H1 (cell line): ENCODE data around the gene SNTG2. TPM values are rescaled to one million over a fixed set of nuclear protein-coding genes. Genes with fewer than 3 reads are reported as not detected.

Source experiments
- CTCF ChIA-PET: fragments of 300-600 bp; sonication (Branson Sonifier 250); formaldehyde crosslinking; loops from one replicate; lab custom pipeline; 2021; ENCODE audit not compliant: partially characterized antibody; lab: Charles Lee
- POLR2A ChIA-PET: fragments of 300-600 bp; sonication (Branson Sonifier 250); formaldehyde crosslinking; loops from one replicate; lab custom pipeline; 2021; ENCODE audit warnings: inconsistent platforms; ENCODE audit not compliant: partially characterized antibody; lab: Charles Lee
- DNase-seq, 2 experiments: peaks; one replicate each; pipeline versions ENCODE4 v3.0.0 to v3.0.0-alpha.2; 2010 to 2022; ENCODE audit warnings: low spot score in 2 of 2, low read depth in 1 of 2, mixed read lengths in 1 of 2
- FAIRE-seq: peaks from 2 replicates; lab custom pipeline; 2011; peaks lifted over from hg19 to GRCh38; lab: Jason Lieb, UNC
- H2AFZ ChIP-seq: 2 replicates; pipeline ENCODE4 v1.8.1; 2012; ENCODE audit warnings: low read length, inconsistent platforms
- H2AK5ac ChIP-seq: 2 replicates; pipeline ENCODE4 v1.6.1; 2013; ENCODE audit warnings: low read depth, low read length
- H2BK120ac ChIP-seq: replicated peaks from 2 replicates; pipeline ENCODE3; 2013; ENCODE audit warnings: low read depth, low read length, inconsistent platforms
- H2BK12ac ChIP-seq: 2 replicates; pipeline ENCODE4 v1.6.1; 2013; ENCODE audit warnings: low read depth, low read length
- H2BK15ac ChIP-seq: 2 replicates; pipeline ENCODE4 v1.6.1; 2013; ENCODE audit warnings: low read length
- H2BK20ac ChIP-seq: 2 replicates; pipeline ENCODE4 v1.6.1; 2013; ENCODE audit warnings: low read length
- H2BK5ac ChIP-seq: 2 replicates; pipeline ENCODE4 v1.6.1; 2013; ENCODE audit warnings: low read depth, low read length
- H3K14ac ChIP-seq: 2 replicates; pipeline ENCODE4 v1.6.1; 2013; ENCODE audit warnings: inconsistent platforms; ENCODE audit not compliant: insufficient read length
- H3K18ac ChIP-seq: 2 replicates; pipeline ENCODE4 v1.6.1; 2013; ENCODE audit warnings: low read length; ENCODE audit errors: extremely low read depth
- H3K23ac ChIP-seq: 2 replicates; pipeline ENCODE4 v1.6.1; 2013; ENCODE audit warnings: inconsistent platforms; ENCODE audit not compliant: insufficient read length
- H3K23me2 ChIP-seq: 2 replicates; pipeline ENCODE4 v1.6.1; 2013; ENCODE audit warnings: low read depth, low read length
- H3K27ac ChIP-seq: 2 replicates; pipeline ENCODE4 v1.6.1; 2011; ENCODE audit warnings: low read depth, low read length, inconsistent platforms
- H3K27me3 ChIP-seq, 4 experiments: replicated peaks in 1 of 4; 1 replicate in 1 of 4; 2 replicates in 3 of 4; pipeline versions ENCODE4 v1.6.1 to v1.8.1; 2011 to 2013; ENCODE audit warnings: low read length in 3 of 4, mild to moderate bottlenecking in 3 of 4, inconsistent platforms in 2 of 4, mixed read lengths in 2 of 4, moderate library complexity in 1 of 4; ENCODE audit not compliant: control insufficient read depth in 3 of 4, insufficient read depth in 3 of 4; ENCODE audit errors: extremely low read depth in 1 of 4
- H3K36me3 ChIP-seq, 4 experiments: 2 replicates each; pipeline versions ENCODE4 v1.6.1 to v1.8.1; 2011 to 2013; ENCODE audit warnings: mild to moderate bottlenecking in 4 of 4, low read length in 3 of 4, moderate library complexity in 2 of 4, control low read depth in 1 of 4, inconsistent platforms in 1 of 4; ENCODE audit not compliant: insufficient read depth in 4 of 4, control insufficient read depth in 2 of 4
- H3K4ac ChIP-seq: replicated peaks from 2 replicates; pipeline ENCODE3; 2013; ENCODE audit warnings: low read length, low read depth, mixed read lengths, inconsistent platforms; ENCODE audit not compliant: insufficient read length
- H3K4me1 ChIP-seq, 4 experiments: replicated peaks in 1 of 4; 1 replicate in 1 of 4; 2 replicates in 3 of 4; pipeline versions ENCODE4 v1.6.1 to v1.8.1; 2011 to 2013; ENCODE audit warnings: low read length in 3 of 4, inconsistent platforms in 2 of 4, mixed read lengths in 1 of 4; ENCODE audit not compliant: insufficient read depth in 4 of 4, control insufficient read depth in 3 of 4
- H3K4me2 ChIP-seq, 2 experiments: 2 replicates each; pipeline versions ENCODE4 v1.6.1 to v1.8.1; 2011 to 2013; ENCODE audit warnings: low read depth in 2 of 2, low read length in 2 of 2, control low read depth in 1 of 2, inconsistent platforms in 1 of 2, mild to moderate bottlenecking in 1 of 2; ENCODE audit not compliant: insufficient read depth in 1 of 2
- H3K4me3 ChIP-seq, 4 experiments: fragments of 200-600, 300-600 bp in 1 of 4; sonication (generic), shearing (Covaris generic), sonication (Bioruptor Twin) in 1 of 4; 2 replicates each; pipeline versions ENCODE4 v1.5.1 to v1.8.1; 2011 to 2016; ENCODE audit warnings: low read length in 4 of 4, low read depth in 3 of 4, control low read depth in 2 of 4, inconsistent platforms in 2 of 4, mild to moderate bottlenecking in 2 of 4, mixed read lengths in 1 of 4, moderate library complexity in 1 of 4; ENCODE audit not compliant: insufficient read depth in 2 of 4; ENCODE audit errors: extremely low read depth in 1 of 4
- H3K56ac ChIP-seq: replicated peaks from 2 replicates; pipeline ENCODE3; 2013; ENCODE audit warnings: low read depth, mild to moderate bottlenecking, mixed read lengths, low read length, inconsistent platforms; ENCODE audit not compliant: insufficient read length
- H3K79me1 ChIP-seq: 2 replicates; pipeline ENCODE4 v1.6.1; 2013; ENCODE audit warnings: low read depth, low read length, control low read depth
- H3K79me2 ChIP-seq, 2 experiments: 2 replicates each; pipeline versions ENCODE4 v1.6.1 to v1.8.1; 2012 to 2013; ENCODE audit warnings: low read length in 2 of 2, mild to moderate bottlenecking in 2 of 2, inconsistent platforms in 1 of 2; ENCODE audit not compliant: insufficient read depth in 2 of 2, control insufficient read depth in 1 of 2
- H3K9ac ChIP-seq, 4 experiments: replicated peaks in 1 of 4; 1 replicate in 1 of 4; 2 replicates in 3 of 4; pipeline versions ENCODE4 v1.6.1 to v1.8.1; 2011 to 2013; ENCODE audit warnings: low read depth in 3 of 4, low read length in 3 of 4, control low read depth in 2 of 4, mild to moderate bottlenecking in 2 of 4, moderate library complexity in 2 of 4, inconsistent platforms in 1 of 4; ENCODE audit errors: extremely low read depth in 1 of 4
- H3K9me3 ChIP-seq, 2 experiments: 2 replicates each; pipeline versions ENCODE4 v1.6.1 to v1.8.1; 2012 to 2013; ENCODE audit warnings: mild to moderate bottlenecking in 2 of 2, moderate library complexity in 2 of 2, control low read depth in 1 of 2, inconsistent platforms in 1 of 2, low read depth in 1 of 2, low read length in 1 of 2, mixed read lengths in 1 of 2; ENCODE audit not compliant: insufficient read depth in 2 of 2
- H4K20me1 ChIP-seq, 2 experiments: replicated peaks in 1 of 2; 2 replicates each; pipeline versions ENCODE3 to v1.8.1; 2011 to 2013; ENCODE audit warnings: inconsistent platforms in 2 of 2, low read length in 2 of 2, mild to moderate bottlenecking in 1 of 2; ENCODE audit not compliant: insufficient read depth in 2 of 2, control insufficient read depth in 1 of 2
- H4K5ac ChIP-seq: 2 replicates; pipeline ENCODE4 v1.6.1; 2013; ENCODE audit warnings: low read length, low read depth, mixed read lengths, inconsistent platforms; ENCODE audit not compliant: insufficient read length
- H4K8ac ChIP-seq: 2 replicates; pipeline ENCODE4 v1.8.0; 2013; ENCODE audit warnings: mild to moderate bottlenecking, moderate library complexity, low read length, inconsistent platforms; ENCODE audit not compliant: insufficient read depth; ENCODE audit errors: extremely low read depth
- H4K91ac ChIP-seq: replicated peaks from 2 replicates; pipeline ENCODE3; 2013; ENCODE audit warnings: low read length, mixed read lengths, inconsistent platforms; ENCODE audit not compliant: insufficient read length
- BACH1 ChIP-seq: IDR thresholded peaks from 2 replicates; pipeline ENCODE4 v1.6.1; 2012; ENCODE audit warnings: low read length, improper control_type of control experiment
- CBX8 ChIP-seq: fragments of 300-800, 300-1000 bp; sonication (generic); IDR thresholded peaks from 2 replicates; pipeline ENCODE4 v1.7.1; 2016; ENCODE audit warnings: low read depth, low read length, borderline replicate concordance
- CEBPB ChIP-seq: IDR thresholded peaks from 2 replicates; pipeline ENCODE4 v1.6.1; 2012; ENCODE audit warnings: low read depth, low read length
- E2F6 ChIP-seq: IDR thresholded peaks from 2 replicates; pipeline ENCODE4 v1.6.1; 2012; ENCODE audit warnings: inconsistent platforms
- FOSL1 ChIP-seq: IDR thresholded peaks from 2 replicates; pipeline ENCODE4 v1.6.1; 2011; ENCODE audit warnings: mild to moderate bottlenecking, low read depth, low read length, moderate library complexity; ENCODE audit not compliant: insufficient read depth
- MAFK ChIP-seq: IDR thresholded peaks from 2 replicates; pipeline ENCODE4 v1.6.1; 2012; ENCODE audit warnings: low read depth, mild to moderate bottlenecking, improper control_type of control experiment, low read length
- NANOG ChIP-seq: IDR thresholded peaks from 2 replicates; pipeline ENCODE4 v1.6.1; 2011; ENCODE audit warnings: low read length, low read depth, mild to moderate bottlenecking, inconsistent platforms; ENCODE audit not compliant: insufficient read depth, poor library complexity, severe bottlenecking
- POLR2A ChIP-seq, 2 experiments: IDR thresholded peaks; 1 replicate in 1 of 2; 2 replicates in 1 of 2; pipeline ENCODE4 v1.6.1; 2011; ENCODE audit warnings: low read depth in 2 of 2, low read length in 2 of 2, mild to moderate bottlenecking in 2 of 2; ENCODE audit errors: control extremely low read depth in 1 of 2
- RBBP5 ChIP-seq: IDR thresholded peaks from 2 replicates; pipeline ENCODE4 v1.7.1; 2012; ENCODE audit warnings: low read depth, mild to moderate bottlenecking, inconsistent platforms, low read length, moderate library complexity, borderline replicate concordance
- SUZ12 ChIP-seq: fragments of 200-600 bp; sonication (generic); IDR thresholded peaks from 2 replicates; pipeline ENCODE4 v1.6.1; 2012; ENCODE audit warnings: mild to moderate bottlenecking, inconsistent platforms, low read length, moderate library complexity, mixed read lengths
- TEAD4 ChIP-seq: IDR thresholded peaks from 2 replicates; pipeline ENCODE4 v1.6.1; 2012; ENCODE audit warnings: low read depth, low read length, inconsistent platforms, mixed read lengths
- WGBS, 2 experiments: shearing (Covaris generic) in 1 of 2; methylation state at CpG; one replicate each; pipeline versions ENCODE4 v1.1.6 to v1.1.7; 2013 to 2015; ENCODE audit warnings: low lambda C conversion rate in 2 of 2, mixed read lengths in 2 of 2, inconsistent platforms in 1 of 2, low coverage in 1 of 2, missing lambda C conversion rate in 1 of 2; ENCODE audit not compliant: insufficient replicate concordance in 2 of 2, insufficient coverage in 1 of 2, insufficient read length in 1 of 2; ENCODE audit errors: extremely low coverage in 1 of 2, missing lambda C conversion rate in 1 of 2; 5-methylcytosine and 5-hydroxymethylcytosine counted together
- polyA plus RNA-seq, 7 experiments: library from polyadenylated mRNA; depleted of rRNA in 3 of 7; stranded (reverse) in 5 of 7; unstranded in 2 of 7; fragments of >200 nt in 5 of 7; fragments of 200-250 nt in 2 of 7; gene quantifications; 1 replicate in 5 of 7; 2 replicates in 1 of 7; 4 replicates in 1 of 7; pipeline versions ENCODE4 v1.2.1 to v1.2.3, GENCODE V29; 2011 to 2013; ENCODE audit warnings: missing spikeins in 2 of 7, mixed read lengths in 2 of 7
- total RNA-seq: library from RNA; stranded (reverse); fragmentation: NEBNext Ultra II Directional; extraction: Animal tissue kit (Norgen Biotek cat#: 25700); gene quantifications from 2 replicates; pipeline ENCODE4 v1.2.1, GENCODE V29; 2021
- TF ChIP-seq, protein P1 (sequence below), 3 experiments: IDR thresholded peaks; 1 replicate in 2 of 3; 2 replicates in 1 of 3; pipeline versions ENCODE4 v1.5.1 to v1.6.1; 2011; ENCODE audit warnings: low read length in 3 of 3, mild to moderate bottlenecking in 3 of 3, inconsistent platforms in 2 of 3, low read depth in 1 of 3, moderate library complexity in 1 of 3; ENCODE audit not compliant: insufficient read depth in 1 of 3; ENCODE audit errors: control extremely low read depth in 1 of 3

SNTG2 gene
- total and polyA plus RNA-seq, 2 of the 8 experiments (the other 6 are each of a cell fraction or from before 2014, with no cell fraction given) = 6.6 to 18.1 TPM

GRCh38 chr2:1011006-1011405 is 60.4 kb downstream of the SNTG2 start:
- H3K9me3 ChIP-seq = no peaks in the 10 kb centered on the region
- no peak overlapping the region for H2BK15ac ChIP-seq
- no peak overlapping the region for H4K5ac ChIP-seq
- no peak overlapping the region for H2BK120ac ChIP-seq
- H3K23ac ChIP-seq = no peak overlapping the region
- peaks cover 0 to 3% (median 1%) of the 10 kb centered on the region in 4 experiments; a peak in 2 of 7 replicates for H3K4me1 ChIP-seq
- H3K9ac ChIP-seq = no peak overlapping the region
- H3K79me2 ChIP-seq = peaks cover 0 to 45% of the 10 kb centered on the region in 2 experiments; a peak in 2 of 4 replicates
- H2AFZ ChIP-seq = no peak overlapping the region
- no peak overlapping the region for H3K4ac ChIP-seq
- POLR2A ChIA-PET = no interaction called here
- H4K20me1 ChIP-seq = peaks cover 8 to 18% of the 10 kb centered on the region in 2 experiments
- no peaks in the 10 kb centered on the region for H3K27me3 ChIP-seq
- no peak overlapping the region for H2BK5ac ChIP-seq
- H2BK20ac ChIP-seq = no peak overlapping the region
- no peaks in the 10 kb centered on the region; the same call in 1 of the 2 replicates for H3K23me2 ChIP-seq
- H2AK5ac ChIP-seq = no peak overlapping the region
- CTCF ChIA-PET = no interaction called here
- WGBS, 2 experiments = 85% methylated on average over 5 of the region's 5 CpGs; no CpG with 5 or more reads in 1 of the 2 experiments
- no peak overlapping the region for H3K56ac ChIP-seq
- H4K91ac ChIP-seq = no peak overlapping the region
- no peak overlapping the region for H4K8ac ChIP-seq
- FAIRE-seq (no peak), DNase-seq (no peak)
- H3K27ac ChIP-seq = no peak overlapping the region
- H3K18ac ChIP-seq = no peak overlapping the region
- H3K4me3 ChIP-seq = no peak overlapping the region
- H3K79me1 ChIP-seq = no peaks in the 10 kb centered on the region
- H3K36me3 ChIP-seq = no peaks in the 10 kb centered on the region
- H3K4me2 ChIP-seq = no peak overlapping the region
- H2BK12ac ChIP-seq = no peak overlapping the region
- no peak overlapping the region for H3K14ac ChIP-seq
- TF ChIP-seq MAFK (no peak), E2F6 (no peak), FOSL1 (no peak), SUZ12 (no peak), CBX8 (no peak), CEBPB (no peak), TEAD4 (no peak), NANOG (no peak), POLR2A (IDR thresholded peaks at IDR 0.05; ENCODE audit: control extremely low read depth in 1 of 2, low read depth in 2 of 2, low read length in 2 of 2) (no peak), RBBP5 (no peak), BACH1 (no peak)
- TF ChIP-seq, protein P1, sequence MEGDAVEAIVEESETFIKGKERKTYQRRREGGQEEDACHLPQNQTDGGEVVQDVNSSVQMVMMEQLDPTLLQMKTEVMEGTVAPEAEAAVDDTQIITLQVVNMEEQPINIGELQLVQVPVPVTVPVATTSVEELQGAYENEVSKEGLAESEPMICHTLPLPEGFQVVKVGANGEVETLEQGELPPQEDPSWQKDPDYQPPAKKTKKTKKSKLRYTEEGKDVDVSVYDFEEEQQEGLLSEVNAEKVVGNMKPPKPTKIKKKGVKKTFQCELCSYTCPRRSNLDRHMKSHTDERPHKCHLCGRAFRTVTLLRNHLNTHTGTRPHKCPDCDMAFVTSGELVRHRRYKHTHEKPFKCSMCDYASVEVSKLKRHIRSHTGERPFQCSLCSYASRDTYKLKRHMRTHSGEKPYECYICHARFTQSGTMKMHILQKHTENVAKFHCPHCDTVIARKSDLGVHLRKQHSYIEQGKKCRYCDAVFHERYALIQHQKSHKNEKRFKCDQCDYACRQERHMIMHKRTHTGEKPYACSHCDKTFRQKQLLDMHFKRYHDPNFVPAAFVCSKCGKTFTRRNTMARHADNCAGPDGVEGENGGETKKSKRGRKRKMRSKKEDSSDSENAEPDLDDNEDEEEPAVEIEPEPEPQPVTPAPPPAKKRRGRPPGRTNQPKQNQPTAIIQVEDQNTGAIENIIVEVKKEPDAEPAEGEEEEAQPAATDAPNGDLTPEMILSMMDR (IDR thresholded peaks at IDR 0.05; ENCODE audit: control extremely low read depth in 1 of 3, insufficient read depth in 1 of 3, low read depth in 1 of 3, low read length in 3 of 3) = no peak
